ENCODE measurements around the gene IL12RB2.
A peak's percentile ranks its signal among the peaks of the same experiment; 100 is the strongest.

Gene IL12RB2

GRCh38 chr1:67313934-67314671, 6.4 kb downstream of the IL12RB2 start:
- DNase-seq, result peak; percentile 8

- DNase-seq, result peak; percentile 18
Measured at GRCh38 chr1:67314696-67315095, 7.0 kb downstream of the IL12RB2 start.

- no peak for DNase-seq
Measured at GRCh38 chr1:67316180-67316902, 8.7 kb downstream of the IL12RB2 start.

- no peak for DNase-seq
Measured at GRCh38 chr1:67316918-67317317, 9.2 kb downstream of the IL12RB2 start.

- DNase-seq, result no peak
Measured at GRCh38 chr1:67317803-67318202, 10.1 kb downstream of the IL12RB2 start.

- no peak for DNase-seq
Measured at GRCh38 chr1:67322442-67322841, 14.8 kb downstream of the IL12RB2 start.

- DNase-seq, result no peak
Measured at GRCh38 chr1:67323087-67323486, 15.4 kb downstream of the IL12RB2 start.

GRCh38 chr1:67324068-67324467, 16.4 kb downstream of the IL12RB2 start:
- DNase-seq, result no peak

GRCh38 chr1:67327864-67328466, 20.3 kb downstream of the IL12RB2 start:
- DNase-seq, result no peak

GRCh38 chr1:67332653-67333529, 25.2 kb downstream of the IL12RB2 start:
- no peak for DNase-seq

GRCh38 chr1:67333603-67334002, 25.9 kb downstream of the IL12RB2 start:
- DNase-seq, result no peak

- DNase-seq, result no peak
Measured at GRCh38 chr1:67335411-67335810, 27.7 kb downstream of the IL12RB2 start.

GRCh38 chr1:67336157-67336556, 28.5 kb downstream of the IL12RB2 start:
- DNase-seq, result no peak

GRCh38 chr1:67336783-67337182, 29.1 kb downstream of the IL12RB2 start:
- DNase-seq, result no peak

GRCh38 chr1:67338642-67339041, 31.0 kb downstream of the IL12RB2 start:
- no peak for DNase-seq

GRCh38 chr1:67339623-67340343, 32.1 kb downstream of the IL12RB2 start:
- DNase-seq, result peak; percentile 57

GRCh38 chr1:67342076-67342890, 34.6 kb downstream of the IL12RB2 start:
- no peak for DNase-seq

GRCh38 chr1:67345556-67345955, 37.9 kb downstream of the IL12RB2 start:
- DNase-seq, result no peak

- DNase-seq, result no peak
Measured at GRCh38 chr1:67346982-67347381, 39.3 kb downstream of the IL12RB2 start.

- peak; percentile 68 for DNase-seq
Measured at GRCh38 chr1:67347688-67348472, 40.2 kb downstream of the IL12RB2 start.

Measured in NCI-H510A treated with DMSO at 0.1 percent for 48 hours (cell line).